ENCODE data around the gene ARVCF. TPM values are rescaled to one million over a fixed set of nuclear protein-coding genes. Genes with fewer than 3 reads are reported as not detected.

Gene ARVCF
- polyA plus RNA-seq, 1 donor from 2014 or later, result 112 TPM

GRCh38 chr22:19968450-19968891 is 48.2 kb downstream of the ARVCF start:
- TF ChIP-seq SMC3 (conservative IDR thresholded peaks at IDR 0.05; ENCODE audit: poor library complexity), result no peak
- TF ChIP-seq REST (IDR thresholded peaks at IDR 0.05; ENCODE audit: borderline replicate concordance), result no peak
- peaks cover 16% of the 10 kb centered on the region for H3K36me3 ChIP-seq (ENCODE audit: insufficient read depth, low read length)
- H3F3A ChIP-seq (ENCODE audit: insufficient read depth, low read length, poor library complexity, severe bottlenecking), result no peaks in the 10 kb centered on the region
- no peaks in the 10 kb centered on the region for H3K9me3 ChIP-seq (ENCODE audit: low read length)
- no peaks in the 10 kb centered on the region for H4K20me1 ChIP-seq (ENCODE audit: insufficient read depth)
- H3K27ac ChIP-seq (ENCODE audit: low read length), result no peak overlapping the region
- H3K4me2 ChIP-seq (ENCODE audit: low read length), result no peak overlapping the region
- no peaks in the 10 kb centered on the region for H3K27me3 ChIP-seq (ENCODE audit: insufficient read depth, low read depth, low read length)
- no peaks in the 10 kb centered on the region for H3K9me2 ChIP-seq (ENCODE audit: insufficient read depth, low read length)
- H3K9ac ChIP-seq (ENCODE audit: low read length), result no peak overlapping the region
- no peaks in the 10 kb centered on the region for H3K79me2 ChIP-seq (replicated peaks; ENCODE audit: insufficient read depth, low read length)
- H3K4me3 ChIP-seq (ENCODE audit: low read length), result no peak overlapping the region
- H2AFZ ChIP-seq (ENCODE audit: low read depth, low read length), result no peak overlapping the region

- Histone ChIP-seq H3K9me2 (ENCODE audit: insufficient read depth, low read length) (no peaks in the 10 kb centered on the region), H3F3A (ENCODE audit: insufficient read depth, low read length, poor library complexity, severe bottlenecking) (no peaks in the 10 kb centered on the region), H3K27ac (ENCODE audit: low read length) (no peak overlapping the region), H4K20me1 (ENCODE audit: insufficient read depth) (no peaks in the 10 kb centered on the region), H3K4me3 (ENCODE audit: low read length) (no peak overlapping the region), H3K36me3 (ENCODE audit: insufficient read depth, low read length) (peaks cover 16% of the 10 kb centered on the region), H2AFZ (ENCODE audit: low read depth, low read length) (no peak overlapping the region), H3K9me3 (ENCODE audit: low read length) (no peaks in the 10 kb centered on the region), H3K27me3 (ENCODE audit: insufficient read depth, low read depth, low read length) (no peaks in the 10 kb centered on the region), H3K4me2 (ENCODE audit: low read length) (no peak overlapping the region), H3K9ac (ENCODE audit: low read length) (no peak overlapping the region), H3K79me2 (replicated peaks; ENCODE audit: insufficient read depth, low read length) (no peaks in the 10 kb centered on the region)
- TF ChIP-seq EP300 (conservative IDR thresholded peaks at IDR 0.05; ENCODE audit: poor library complexity, severe bottlenecking) (no peak), SMC3 (conservative IDR thresholded peaks at IDR 0.05; ENCODE audit: poor library complexity) (no peak), RAD21 (conservative IDR thresholded peaks at IDR 0.05) (no peak)
- TF ChIP-seq, protein P1, sequence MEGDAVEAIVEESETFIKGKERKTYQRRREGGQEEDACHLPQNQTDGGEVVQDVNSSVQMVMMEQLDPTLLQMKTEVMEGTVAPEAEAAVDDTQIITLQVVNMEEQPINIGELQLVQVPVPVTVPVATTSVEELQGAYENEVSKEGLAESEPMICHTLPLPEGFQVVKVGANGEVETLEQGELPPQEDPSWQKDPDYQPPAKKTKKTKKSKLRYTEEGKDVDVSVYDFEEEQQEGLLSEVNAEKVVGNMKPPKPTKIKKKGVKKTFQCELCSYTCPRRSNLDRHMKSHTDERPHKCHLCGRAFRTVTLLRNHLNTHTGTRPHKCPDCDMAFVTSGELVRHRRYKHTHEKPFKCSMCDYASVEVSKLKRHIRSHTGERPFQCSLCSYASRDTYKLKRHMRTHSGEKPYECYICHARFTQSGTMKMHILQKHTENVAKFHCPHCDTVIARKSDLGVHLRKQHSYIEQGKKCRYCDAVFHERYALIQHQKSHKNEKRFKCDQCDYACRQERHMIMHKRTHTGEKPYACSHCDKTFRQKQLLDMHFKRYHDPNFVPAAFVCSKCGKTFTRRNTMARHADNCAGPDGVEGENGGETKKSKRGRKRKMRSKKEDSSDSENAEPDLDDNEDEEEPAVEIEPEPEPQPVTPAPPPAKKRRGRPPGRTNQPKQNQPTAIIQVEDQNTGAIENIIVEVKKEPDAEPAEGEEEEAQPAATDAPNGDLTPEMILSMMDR (IDR thresholded peaks at IDR 0.05; ENCODE audit: poor library complexity, severe bottlenecking), result no peak
Measured at GRCh38 chr22:19967850-19968449, 48.7 kb downstream of the ARVCF start.

GRCh38 chr22:19966908-19967750 is 49.5 kb downstream of the ARVCF start:
- Histone ChIP-seq H3K27ac (ENCODE audit: low read length) (no peak overlapping the region), H3K36me3 (ENCODE audit: insufficient read depth, low read length) (peaks cover 16% of the 10 kb centered on the region)

More at GRCh38 chr22:19966908-19967750, 49.5 kb downstream of the ARVCF start:
- no peaks in the 10 kb centered on the region for H3K9me2 ChIP-seq (ENCODE audit: insufficient read depth, low read length)
- no peaks in the 10 kb centered on the region for H4K20me1 ChIP-seq (ENCODE audit: insufficient read depth)
- no peak overlapping the region for H2AFZ ChIP-seq (ENCODE audit: low read depth, low read length)
- no peaks in the 10 kb centered on the region for H3K9me3 ChIP-seq (ENCODE audit: low read length)
- no peaks in the 10 kb centered on the region for H3K27me3 ChIP-seq (ENCODE audit: insufficient read depth, low read depth, low read length)
- H3K79me2 ChIP-seq (replicated peaks; ENCODE audit: insufficient read depth, low read length), result no peaks in the 10 kb centered on the region
- H3K4me3 ChIP-seq (ENCODE audit: low read length), result no peak overlapping the region
- H3F3A ChIP-seq (ENCODE audit: insufficient read depth, low read length, poor library complexity, severe bottlenecking), result no peaks in the 10 kb centered on the region
- no peak for TF ChIP-seq SMC3 (conservative IDR thresholded peaks at IDR 0.05; ENCODE audit: poor library complexity)
- TF ChIP-seq RAD21 (conservative IDR thresholded peaks at IDR 0.05), result no peak
- no peak for TF ChIP-seq MXI1 (conservative IDR thresholded peaks at IDR 0.05; ENCODE audit: poor library complexity, severe bottlenecking)
- no peak for TF ChIP-seq EP300 (conservative IDR thresholded peaks at IDR 0.05; ENCODE audit: poor library complexity, severe bottlenecking)
- H3K4me2 ChIP-seq (ENCODE audit: low read length), result no peak overlapping the region
- no peak overlapping the region for H3K9ac ChIP-seq (ENCODE audit: low read length)

Measured in neural cell (in vitro differentiated cells).